Activated T-helper 17 cell treated with anti-CD3 and anti-CD28 coated beads, Interleukin-2, amount 50 U/mL, for 72 hours (primary cell): ENCODE measurements around the gene PROZ. TPM values are rescaled to one million over a fixed set of nuclear protein-coding genes. Genes with fewer than 3 reads are reported as not detected.

ENCODE experiments used
- ATAC-seq: fragments of 150-1000 bp; cut with Tn5 transposase; replicated peaks from 2 replicates; pipeline ENCODE4 v1.10.0; 2021; ENCODE audit warnings: mild to moderate bottlenecking, moderate library complexity
- H3K27ac Mint-ChIP-seq: one replicate; pipeline ENCODE4 v1.8.0; 2022; ENCODE audit warnings: mixed read lengths
- H3K27me3 Mint-ChIP-seq: one replicate; pipeline ENCODE4 v1.8.0; 2022; ENCODE audit warnings: mixed read lengths
- H3K36me3 Mint-ChIP-seq: one replicate; pipeline ENCODE4 v1.8.0; 2022; ENCODE audit warnings: low read depth, mild to moderate bottlenecking, mixed read lengths
- H3K4me1 Mint-ChIP-seq: one replicate; pipeline ENCODE4 v1.8.0; 2022; ENCODE audit warnings: mixed read lengths
- H3K4me3 Mint-ChIP-seq: one replicate; pipeline ENCODE4 v1.8.0; 2022; ENCODE audit warnings: mild to moderate bottlenecking, mixed read lengths
- H3K9me3 Mint-ChIP-seq: one replicate; pipeline ENCODE4 v1.8.0; 2022; ENCODE audit warnings: mixed read lengths
- total RNA-seq, 2 donors: library from RNA; stranded (reverse); gene quantifications; one replicate each; pipeline ENCODE4 v1.2.3, GENCODE V29; 2022

Gene PROZ
- total RNA-seq, 2 donors from 2014 or later, result 0.39 to 4.3 TPM

DNA sequence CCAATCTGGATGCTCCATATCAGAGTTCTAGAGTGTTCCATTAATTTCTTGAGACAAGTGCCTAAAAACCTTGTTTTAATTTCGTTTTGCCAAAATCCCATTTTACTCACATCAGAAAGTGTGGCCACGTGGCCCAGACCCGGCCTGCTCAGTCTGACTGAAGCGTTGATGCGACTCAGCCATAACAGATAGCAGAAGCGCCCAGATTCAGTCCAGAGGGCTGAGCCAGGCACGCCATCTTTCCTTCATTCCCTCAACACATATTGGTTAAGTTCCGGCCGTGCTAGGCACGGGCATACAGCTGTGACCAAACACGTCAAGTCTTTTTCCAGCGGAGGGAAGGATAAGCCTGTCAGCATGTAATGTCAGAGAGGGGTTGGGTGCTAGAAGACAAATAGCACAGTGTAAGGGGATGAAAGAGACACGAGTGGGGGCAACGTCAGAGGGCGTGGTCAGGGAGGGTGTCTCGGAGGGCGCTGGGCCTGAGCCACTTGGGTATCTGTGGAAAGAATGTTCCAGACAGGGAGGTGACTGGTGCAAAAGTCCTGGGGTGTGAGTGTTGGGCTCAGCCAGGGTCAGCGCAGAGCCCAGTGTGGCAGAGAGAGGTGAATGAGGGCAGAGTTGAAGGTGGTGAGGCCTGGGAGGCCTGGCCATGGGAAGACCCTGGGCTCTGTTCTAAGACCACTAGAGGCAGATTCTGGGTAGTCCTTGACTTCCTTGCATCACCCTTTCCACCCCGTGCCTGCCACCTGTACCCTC, 32.8 kb upstream of the PROZ start:
- no peak for ATAC-seq
- no peak overlapping the region for H3K27ac Mint-ChIP-seq
- H3K36me3 Mint-ChIP-seq, result no peaks in the 10 kb centered on the region
- peaks cover 9% of the 10 kb centered on the region for H3K4me1 Mint-ChIP-seq
- H3K4me3 Mint-ChIP-seq, result no peak overlapping the region
- H3K9me3 Mint-ChIP-seq, result no peaks in the 10 kb centered on the region
- H3K27me3 Mint-ChIP-seq, result peaks cover 30% of the 10 kb centered on the region

DNA sequence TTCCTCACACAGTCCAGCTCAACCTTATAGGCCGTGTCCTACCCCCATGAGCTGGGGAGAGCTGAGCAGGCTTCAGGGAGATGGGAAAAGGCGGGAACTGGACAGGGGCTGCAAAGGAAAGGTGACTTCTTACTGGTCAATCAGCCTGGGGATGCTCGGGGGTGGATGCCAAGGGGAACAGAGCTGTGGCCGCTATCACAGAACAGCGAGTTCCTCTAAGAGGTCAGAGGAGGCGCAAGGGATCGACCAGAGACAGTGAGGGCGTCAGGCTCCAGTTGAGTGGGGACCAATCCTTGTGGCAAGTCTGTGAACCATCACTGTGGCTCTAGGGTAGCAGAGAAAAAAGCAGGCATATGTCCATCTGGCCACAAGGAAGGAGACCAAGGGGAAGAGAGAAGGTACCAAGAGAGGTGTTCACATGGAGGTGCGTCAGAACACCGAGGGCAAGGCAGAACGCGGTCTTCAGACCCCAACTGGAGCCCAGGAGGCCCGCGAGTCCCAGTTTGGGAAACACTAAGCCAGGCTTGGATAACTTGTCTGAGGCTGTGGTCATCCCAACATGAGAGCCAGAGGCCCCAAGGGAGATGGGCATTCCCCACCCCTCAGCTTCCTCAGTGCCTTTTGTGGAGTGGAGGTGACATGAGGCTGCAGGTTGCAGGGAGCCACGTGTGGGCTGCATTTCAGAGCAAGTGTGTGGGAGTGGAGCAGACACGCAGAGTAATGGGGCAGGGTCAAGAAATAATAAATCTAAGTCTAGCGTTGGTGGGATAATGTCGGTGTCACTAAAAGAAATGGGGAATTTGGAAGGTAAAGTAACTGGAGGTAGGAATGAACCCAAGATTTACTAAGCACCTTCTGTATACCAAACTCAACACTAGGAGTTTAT, 31.9 kb upstream of the PROZ start:
- Mint-ChIP-seq H3K4me3 (no peak overlapping the region), H3K9me3 (no peaks in the 10 kb centered on the region), H3K27me3 (peaks cover 30% of the 10 kb centered on the region), H3K4me1 (peaks cover 9% of the 10 kb centered on the region), H3K27ac (peak overlapping the region; percentile 68), H3K36me3 (no peaks in the 10 kb centered on the region)
- ATAC-seq, result no peak

DNA sequence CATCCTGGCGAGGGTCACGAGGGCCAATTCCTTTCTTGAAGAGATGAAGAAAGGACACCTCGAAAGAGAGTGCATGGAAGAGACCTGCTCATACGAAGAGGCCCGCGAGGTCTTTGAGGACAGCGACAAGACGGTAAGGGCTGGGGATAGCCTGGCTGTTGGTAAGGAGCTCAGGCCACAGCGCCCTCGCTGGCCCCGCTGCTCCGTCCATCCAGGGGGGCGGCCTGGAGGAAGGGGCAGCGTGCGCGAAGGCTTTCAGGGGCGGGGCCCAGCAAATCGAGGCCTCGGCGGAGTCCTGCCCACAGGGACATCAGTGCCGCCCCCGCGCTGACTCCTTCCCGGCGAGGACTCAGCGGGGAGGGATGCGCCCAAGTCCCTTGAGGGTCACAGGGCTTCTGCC, 29.0 kb upstream of the PROZ start:
- H3K4me3 Mint-ChIP-seq, result peak overlapping the region; percentile 78
- H3K4me1 Mint-ChIP-seq, result peaks cover 9% of the 10 kb centered on the region
- H3K9me3 Mint-ChIP-seq, result no peaks in the 10 kb centered on the region
- H3K27ac Mint-ChIP-seq, result no peak overlapping the region
- H3K27me3 Mint-ChIP-seq, result peaks cover 30% of the 10 kb centered on the region
- no peaks in the 10 kb centered on the region for H3K36me3 Mint-ChIP-seq
- peak; percentile 38 for ATAC-seq

DNA sequence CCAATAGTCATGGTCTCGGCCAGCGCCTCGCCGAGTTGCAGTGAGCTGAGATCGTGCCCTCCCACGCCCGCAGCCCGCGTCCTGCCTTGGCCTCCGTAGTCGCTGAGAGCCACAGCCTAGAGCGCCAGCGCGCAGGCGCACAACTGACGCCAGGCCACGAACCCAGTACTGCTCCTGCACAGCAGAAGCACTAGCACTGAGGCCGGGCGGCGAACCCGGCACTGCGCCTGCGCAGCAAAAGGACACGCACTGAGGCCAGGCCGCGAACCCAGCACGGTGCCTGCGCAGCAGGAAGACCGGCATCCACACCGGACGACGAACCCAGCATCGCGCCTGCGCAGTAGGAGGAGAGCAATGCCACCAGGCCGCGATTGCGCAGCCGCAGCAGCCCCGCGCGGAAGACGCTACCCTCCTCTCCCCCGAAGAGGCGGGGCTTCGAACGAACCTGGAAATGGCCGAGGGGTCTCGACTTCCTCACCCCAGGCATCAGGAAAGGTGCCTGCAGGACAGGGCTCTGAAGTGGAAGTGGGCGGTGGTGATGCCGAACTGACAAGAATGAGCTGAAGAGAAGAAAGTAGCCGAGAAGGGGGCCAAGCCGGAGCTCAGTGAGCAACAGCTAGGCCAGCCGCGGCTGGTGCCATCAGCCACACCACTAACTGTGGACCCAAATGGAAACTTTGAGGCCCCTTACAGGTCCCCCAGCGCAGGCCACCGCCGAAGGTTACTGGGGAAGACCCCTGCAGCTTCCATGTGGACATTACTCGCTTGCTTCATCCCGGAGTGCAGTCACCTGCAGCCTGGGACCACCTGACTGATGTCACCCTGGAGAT, 28.3 kb upstream of the PROZ start:
- Mint-ChIP-seq H3K4me3 (peak overlapping the region; percentile 78), H3K36me3 (no peaks in the 10 kb centered on the region), H3K9me3 (no peaks in the 10 kb centered on the region), H3K27me3 (peaks cover 30% of the 10 kb centered on the region), H3K27ac (peak overlapping the region; percentile 56), H3K4me1 (peaks cover 9% of the 10 kb centered on the region)
- peak; percentile 91 for ATAC-seq

DNA sequence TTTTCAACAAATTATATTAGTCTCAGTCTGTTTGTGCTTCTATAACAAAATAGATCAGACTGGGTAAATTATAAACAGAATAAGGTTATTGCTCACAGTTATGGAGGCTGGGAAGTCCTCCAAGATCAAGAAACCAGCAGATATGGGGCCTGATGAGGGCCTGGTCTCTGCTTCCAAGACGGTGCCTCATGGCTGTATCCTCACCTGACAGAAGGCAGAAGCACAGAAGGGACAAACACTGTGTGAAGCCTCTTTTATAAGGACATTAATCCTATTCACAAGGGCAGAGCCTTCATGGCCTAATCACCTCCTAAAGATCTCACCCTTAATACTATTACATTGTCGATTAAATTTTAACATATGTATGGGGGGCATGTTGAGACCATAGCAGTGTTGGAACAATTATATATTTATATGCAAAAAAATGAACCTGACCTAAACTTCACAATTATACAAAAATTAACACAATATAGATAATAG, 23.1 kb upstream of the PROZ start:
- no peak for ATAC-seq
- no peaks in the 10 kb centered on the region for H3K9me3 Mint-ChIP-seq
- no peak overlapping the region for H3K4me3 Mint-ChIP-seq

DNA sequence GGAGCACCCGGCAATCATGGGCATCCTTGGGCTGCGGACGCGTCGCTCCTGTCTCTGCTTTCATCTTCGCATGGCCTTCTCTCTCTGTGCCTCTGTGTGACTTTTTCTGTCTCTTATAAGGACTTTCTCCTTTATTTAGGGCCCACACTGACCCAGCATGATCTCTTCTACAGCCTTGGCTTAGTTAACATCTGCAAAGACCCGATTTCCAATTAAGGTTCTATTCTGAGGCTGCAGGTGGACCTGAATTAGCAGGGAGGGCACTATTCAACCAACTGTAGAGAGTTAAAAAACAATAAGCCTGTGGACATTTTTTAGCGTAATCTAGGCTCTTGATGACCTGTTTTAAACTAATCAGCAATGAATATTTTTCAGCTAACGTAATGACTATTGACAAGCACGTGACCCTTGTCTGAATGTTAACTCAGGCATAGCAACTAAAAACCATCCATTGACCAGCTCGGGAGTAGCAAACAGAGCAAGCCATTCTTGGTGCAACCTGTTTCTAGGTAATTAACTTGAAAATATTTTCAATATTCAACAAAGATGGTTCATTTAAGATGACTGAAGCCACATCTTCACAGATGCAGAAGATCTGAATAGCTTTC, 20.7 kb upstream of the PROZ start:
- no peak overlapping the region for H3K4me3 Mint-ChIP-seq
- H3K27me3 Mint-ChIP-seq, result no peaks in the 10 kb centered on the region
- H3K36me3 Mint-ChIP-seq, result no peaks in the 10 kb centered on the region
- no peaks in the 10 kb centered on the region for H3K4me1 Mint-ChIP-seq
- no peak overlapping the region for H3K27ac Mint-ChIP-seq
- no peak for ATAC-seq
- H3K9me3 Mint-ChIP-seq, result no peaks in the 10 kb centered on the region

More for the DNA sequence above, 23.1 kb upstream of the PROZ start:
- H3K27me3 Mint-ChIP-seq, result peaks cover 3% of the 10 kb centered on the region
- no peaks in the 10 kb centered on the region for H3K4me1 Mint-ChIP-seq
- no peaks in the 10 kb centered on the region for H3K36me3 Mint-ChIP-seq
- no peak overlapping the region for H3K27ac Mint-ChIP-seq

DNA sequence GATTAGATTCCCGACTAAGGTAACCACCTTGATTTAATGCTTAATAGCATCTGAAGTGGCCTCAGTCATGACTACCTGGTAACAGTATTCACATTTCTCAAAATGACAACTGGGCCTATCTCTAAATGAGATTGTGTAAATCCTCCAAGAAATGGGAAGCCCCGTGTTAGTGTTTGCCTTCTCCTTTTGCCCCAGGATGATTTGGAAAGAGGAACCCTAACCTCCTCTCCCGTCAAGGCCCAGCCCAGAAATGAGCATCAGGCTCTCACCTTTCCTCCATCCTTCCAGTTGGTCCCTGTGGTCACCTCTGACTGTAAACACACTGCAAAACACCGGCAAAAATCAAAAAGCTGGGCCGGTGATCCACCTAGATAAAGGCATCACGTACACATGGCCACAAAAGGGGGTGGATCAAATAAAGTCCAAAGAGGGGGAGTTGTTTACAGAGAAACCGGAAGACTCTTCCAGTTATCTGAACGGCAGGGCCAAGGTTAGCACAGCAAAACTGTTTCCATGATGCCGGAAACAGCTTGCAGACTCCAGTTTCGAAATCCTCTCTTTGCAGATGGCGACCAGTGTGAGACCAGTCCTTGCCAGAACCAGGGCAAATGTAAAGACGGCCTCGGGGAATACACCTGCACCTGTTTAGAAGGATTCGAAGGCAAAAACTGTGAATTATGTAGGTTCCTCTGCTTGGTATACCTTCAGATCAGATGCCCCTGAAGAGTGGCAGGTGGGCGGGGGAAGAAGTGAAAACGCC, 19.5 kb upstream of the PROZ start:
- no peaks in the 10 kb centered on the region for H3K27me3 Mint-ChIP-seq
- no peaks in the 10 kb centered on the region for H3K4me1 Mint-ChIP-seq
- H3K36me3 Mint-ChIP-seq, result no peaks in the 10 kb centered on the region
- no peaks in the 10 kb centered on the region for H3K9me3 Mint-ChIP-seq
- H3K4me3 Mint-ChIP-seq, result no peak overlapping the region
- ATAC-seq, result no peak
- H3K27ac Mint-ChIP-seq, result peak overlapping the region; percentile 48

DNA sequence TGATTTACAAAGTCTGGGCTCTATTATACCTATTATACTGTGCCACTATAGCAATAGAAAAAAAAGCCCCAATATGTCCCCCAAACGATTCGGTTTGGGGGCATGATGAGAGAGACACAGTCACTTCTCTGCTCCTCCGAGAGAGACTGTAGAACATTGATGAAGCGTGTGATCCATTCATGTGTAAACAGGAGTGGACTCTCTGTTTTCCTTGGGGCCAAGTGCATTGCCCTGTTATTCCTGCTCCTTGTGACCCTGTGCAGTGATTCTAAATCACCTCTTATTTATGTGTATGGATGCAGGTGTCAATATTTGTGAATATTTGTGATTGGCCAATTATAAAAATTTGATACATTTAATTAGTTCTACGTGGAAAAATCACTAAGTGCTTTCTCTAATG, 18.9 kb upstream of the PROZ start:
- Mint-ChIP-seq H3K4me3 (no peak overlapping the region), H3K9me3 (no peaks in the 10 kb centered on the region), H3K4me1 (no peaks in the 10 kb centered on the region), H3K36me3 (no peaks in the 10 kb centered on the region), H3K27me3 (no peaks in the 10 kb centered on the region), H3K27ac (no peak overlapping the region)
- no peak for ATAC-seq

DNA sequence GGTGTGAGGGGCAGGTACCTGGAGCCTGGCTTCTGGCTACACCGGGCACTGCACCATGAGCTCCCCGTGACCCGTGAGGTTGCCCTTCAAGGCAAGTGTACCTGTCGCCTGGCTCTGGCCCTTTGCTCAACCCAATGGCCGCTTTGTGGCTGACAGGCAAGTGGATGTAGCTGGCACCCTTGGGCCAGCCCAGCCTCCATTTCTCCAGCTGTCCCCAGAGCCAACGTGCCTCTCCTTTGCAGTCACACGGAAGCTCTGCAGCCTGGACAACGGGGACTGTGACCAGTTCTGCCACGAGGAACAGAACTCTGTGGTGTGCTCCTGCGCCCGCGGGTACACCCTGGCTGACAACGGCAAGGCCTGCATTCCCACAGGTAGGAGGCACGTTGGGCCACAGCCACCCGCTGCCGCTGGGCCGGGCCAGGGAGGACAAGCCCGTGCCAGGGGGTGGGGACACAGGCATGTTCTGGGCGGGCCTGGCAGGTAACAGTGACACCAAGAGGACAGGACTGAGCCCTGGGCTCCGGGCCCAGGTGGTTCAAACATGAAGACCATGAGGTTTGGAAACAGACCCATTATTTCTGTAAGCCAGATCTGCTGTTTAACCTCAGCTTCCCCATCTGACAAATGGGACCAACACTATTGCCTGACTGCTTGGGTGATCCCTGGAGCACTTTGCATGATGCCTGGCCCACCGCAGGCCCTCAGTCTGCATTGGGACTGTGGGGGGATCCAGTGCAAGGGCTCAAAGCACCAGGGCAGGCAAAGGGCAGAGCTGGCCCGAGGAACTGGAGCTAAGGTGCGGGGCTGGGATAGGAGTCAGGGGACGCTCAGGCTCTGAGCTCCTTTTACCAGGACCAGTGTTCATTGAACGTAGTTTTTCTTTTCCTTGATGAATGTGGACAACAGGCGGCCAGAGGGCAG, 17.5 kb upstream of the PROZ start:
- Mint-ChIP-seq H3K4me1 (peaks cover 5% of the 10 kb centered on the region), H3K9me3 (no peaks in the 10 kb centered on the region), H3K27ac (no peak overlapping the region), H3K36me3 (peaks cover 8% of the 10 kb centered on the region), H3K27me3 (no peaks in the 10 kb centered on the region), H3K4me3 (no peak overlapping the region)
- no peak for ATAC-seq

DNA sequence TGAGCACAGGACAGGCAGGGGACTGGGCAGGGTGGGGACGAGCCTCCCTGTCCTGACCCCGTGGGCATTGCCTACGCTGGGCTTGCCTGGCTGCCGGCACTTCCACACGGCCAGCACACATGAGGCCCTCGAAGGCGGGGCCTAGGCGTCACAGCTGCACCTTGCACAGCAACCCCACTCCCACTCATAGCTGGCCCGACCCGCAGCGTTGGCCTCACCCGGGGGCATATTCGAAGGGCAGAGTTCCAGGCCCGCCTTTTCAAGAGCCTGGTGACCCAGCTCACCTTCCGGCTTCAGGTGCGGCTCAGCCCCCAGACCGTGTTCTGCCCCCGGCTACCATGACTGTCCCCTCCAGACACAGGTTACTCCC, 16.9 kb upstream of the PROZ start:
- Mint-ChIP-seq H3K4me3 (no peak overlapping the region), H3K4me1 (peaks cover 7% of the 10 kb centered on the region), H3K9me3 (no peaks in the 10 kb centered on the region), H3K27me3 (no peaks in the 10 kb centered on the region), H3K27ac (no peak overlapping the region), H3K36me3 (peaks cover 9% of the 10 kb centered on the region)
- ATAC-seq, result no peak

DNA sequence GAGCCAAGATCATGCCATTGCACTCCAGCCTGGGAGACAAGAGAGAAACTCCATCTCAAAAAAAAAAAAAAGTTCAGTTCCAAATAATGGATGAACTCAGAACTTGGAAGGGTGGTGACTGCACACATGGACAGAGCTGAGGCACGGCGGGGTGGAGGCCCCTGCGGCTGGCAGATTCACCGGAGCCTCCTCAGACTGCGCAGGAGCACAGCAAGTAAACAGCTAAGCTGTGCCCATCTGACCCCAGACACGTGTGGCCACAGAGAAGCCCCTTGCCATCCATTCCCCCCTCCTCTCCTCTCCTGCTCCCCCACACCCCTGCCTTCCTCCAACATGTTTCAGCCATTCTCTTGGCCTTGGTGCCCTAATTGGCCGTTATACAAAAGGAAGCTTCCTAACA, 15.6 kb upstream of the PROZ start:
- H3K9me3 Mint-ChIP-seq, result no peaks in the 10 kb centered on the region
- ATAC-seq, result no peak
- H3K27ac Mint-ChIP-seq, result no peak overlapping the region
- H3K27me3 Mint-ChIP-seq, result no peaks in the 10 kb centered on the region
- H3K36me3 Mint-ChIP-seq, result peaks cover 9% of the 10 kb centered on the region
- peaks cover 7% of the 10 kb centered on the region for H3K4me1 Mint-ChIP-seq
- no peak overlapping the region for H3K4me3 Mint-ChIP-seq

DNA sequence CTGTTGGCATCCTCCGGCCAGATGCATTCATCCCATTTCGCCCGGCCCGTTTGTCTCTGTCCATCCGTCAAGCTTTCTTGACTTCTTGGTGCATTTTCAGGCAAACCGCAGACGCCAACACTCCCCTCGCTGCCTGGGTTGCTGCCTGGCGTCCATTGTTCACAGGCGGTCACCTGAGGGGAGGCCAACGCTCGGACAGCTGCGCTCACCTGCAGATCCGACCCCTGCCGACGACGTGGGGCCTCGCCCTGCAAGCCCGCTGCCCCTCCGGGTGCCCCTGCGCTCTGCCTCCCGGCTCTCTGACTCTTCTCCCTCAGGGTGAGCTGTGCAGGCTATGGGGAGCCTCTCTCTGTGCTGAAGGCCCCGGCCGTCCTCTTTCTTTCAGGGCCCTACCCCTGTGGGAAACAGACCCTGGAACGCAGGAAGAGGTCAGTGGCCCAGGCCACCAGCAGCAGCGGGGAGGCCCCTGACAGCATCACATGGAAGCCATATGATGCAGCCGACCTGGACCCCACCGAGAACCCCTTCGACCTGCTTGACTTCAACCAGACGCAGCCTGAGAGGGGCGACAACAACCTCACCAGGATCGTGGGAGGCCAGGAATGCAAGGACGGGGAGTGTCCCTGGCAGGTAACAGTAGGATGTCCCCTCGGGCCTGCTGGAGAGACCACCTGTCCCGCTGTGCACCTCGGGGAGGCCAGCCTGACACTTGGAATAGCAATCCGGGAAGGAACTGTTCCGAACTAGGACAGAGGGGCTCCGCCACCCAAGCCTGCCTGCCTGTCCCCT, 14.8 kb upstream of the PROZ start:
- H3K9me3 Mint-ChIP-seq, result no peaks in the 10 kb centered on the region
- no peak for ATAC-seq
- peaks cover 9% of the 10 kb centered on the region for H3K36me3 Mint-ChIP-seq
- peaks cover 7% of the 10 kb centered on the region for H3K4me1 Mint-ChIP-seq
- no peaks in the 10 kb centered on the region for H3K27me3 Mint-ChIP-seq
- H3K4me3 Mint-ChIP-seq, result no peak overlapping the region
- no peak overlapping the region for H3K27ac Mint-ChIP-seq
